ENCODE measurements around the gene COA8. TPM values are rescaled to one million over a fixed set of nuclear protein-coding genes. Genes with fewer than 3 reads are reported as not detected.

Gene COA8
- total and polyA plus RNA-seq, 2 donors (not counting 3 experiments of a cell fraction or from before 2014, with no cell fraction given), result 19.1 to 46.4 TPM

DNA sequence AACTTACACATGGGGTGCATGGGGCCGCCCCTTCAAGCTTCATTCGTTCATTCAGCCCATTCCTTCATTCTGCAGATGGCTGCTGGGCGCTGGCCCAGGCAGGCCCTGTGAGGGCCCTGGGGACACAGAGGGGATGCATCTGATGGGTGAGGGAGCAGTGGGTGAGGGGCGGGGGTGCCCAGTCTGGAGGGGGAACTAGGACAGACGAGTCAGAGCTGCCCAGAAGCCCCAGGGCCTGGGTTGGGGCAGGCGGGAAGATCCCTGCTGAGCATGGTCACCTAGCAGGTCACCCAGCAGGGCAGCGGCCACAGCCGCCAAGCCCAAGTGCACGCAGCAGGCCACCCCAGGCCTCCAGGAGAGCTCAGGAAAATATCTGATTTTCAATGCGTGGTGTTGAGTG, 19.6 kb upstream of the COA8 start:
- no peaks in the 10 kb centered on the region for H4K20me1 ChIP-seq (replicated peaks; ENCODE audit: control insufficient read depth, extremely low read depth, insufficient read depth, low read length)
- H3K79me2 ChIP-seq (ENCODE audit: control insufficient read depth, insufficient read depth, low read length), result no peaks in the 10 kb centered on the region
- POLR2A ChIA-PET, result no interaction called here
- CTCF ChIA-PET, result interaction anchor here (1.1 to 14.4 kb wide), 4 partner anchors 19 to 439 kb away, joined by 3 to 209 read pairs (median 8); partner anchors contain the start of genes BAG5 and CKB
- H3K4me2 ChIP-seq (ENCODE audit: insufficient read depth, low read length), result no peak overlapping the region
- no peak overlapping the region for H3K9ac ChIP-seq (replicated peaks; ENCODE audit: extremely low read depth, insufficient read depth, low read length)
- no peak overlapping the region for H3K4me3 ChIP-seq (replicated peaks in 1 of 3; ENCODE audit: insufficient read depth in 1 of 3, low read depth in 1 of 3, low read length in 3 of 3)
- intact Hi-C loops (cut with micrococcal nuclease), result no loop called here
- no peaks in the 10 kb centered on the region for H3K27me3 ChIP-seq (ENCODE audit: control insufficient read depth in 2 of 2, insufficient read depth in 2 of 2, low read length in 2 of 2)
- BruUV-seq (replicated peaks), result no TSS peak
- no peaks in the 10 kb centered on the region for H3K9me3 ChIP-seq (replicated peaks; ENCODE audit: control insufficient read depth, insufficient read depth, low read length)
- FAIRE-seq (no peak), DNase-seq (ENCODE audit: low read depth, low spot score) (no peak)
- no peak overlapping the region for H2AFZ ChIP-seq (ENCODE audit: low read depth, low read length)
- no peak overlapping the region for H3K27ac ChIP-seq (ENCODE audit: insufficient read depth, low read depth, low read length)
- dilution Hi-C loops (cut with MboI; ENCODE audit: extremely low pct_ligation_motif_present, low sequenced_read_pairs), result no loop called here
- no peaks in the 10 kb centered on the region for H3K9me1 ChIP-seq (replicated peaks; ENCODE audit: control insufficient read depth, extremely low read depth, insufficient read depth, low read length)
- H3K4me1 ChIP-seq (ENCODE audit: control insufficient read depth, extremely low read depth, insufficient read depth, low read length), result no peaks in the 10 kb centered on the region
- no peaks in the 10 kb centered on the region for H3K36me3 ChIP-seq (ENCODE audit: control insufficient read depth in 2 of 2, extremely low read depth in 1 of 2, insufficient read depth in 2 of 2, low read length in 2 of 2)
- TF ChIP-seq POLR2A (IDR thresholded peaks at IDR 0.05; ENCODE audit: low read depth, low read length) (no peak), JUN (IDR thresholded peaks at IDR 0.05; ENCODE audit: borderline replicate concordance, insufficient read depth, insufficient read length, low read depth) (no peak), MYC (IDR thresholded peaks at IDR 0.05; ENCODE audit: low read depth, low read length) (no peak), MAX (IDR thresholded peaks at IDR 0.05; ENCODE audit: insufficient read depth, insufficient read length) (no peak), GATA2 (IDR thresholded peaks at IDR 0.05; ENCODE audit: insufficient read depth, insufficient read length, low read depth, low read length) (no peak), EZH2 (IDR thresholded peaks at IDR 0.05; ENCODE audit: borderline replicate concordance, low read depth, low read length, severe bottlenecking) (no peak), CTCF (IDR thresholded peaks at IDR 0.05; ENCODE audit: extremely low read depth in 1 of 2, insufficient read depth in 1 of 2, low read depth in 1 of 2, low read length in 2 of 2) (no peak), POLR2AphosphoS5 (IDR thresholded peaks at IDR 0.05; ENCODE audit: insufficient read depth, low read depth, low read length) (no peak), FOS (IDR thresholded peaks at IDR 0.05; ENCODE audit: borderline replicate concordance, insufficient read depth, low read length) (no peak)
